ENCODE data around the gene TAF1A. TPM values are rescaled to one million over a fixed set of nuclear protein-coding genes. Genes with fewer than 3 reads are reported as not detected.

The TAF1A gene
- total RNA-seq, 1 experiment from 2014 or later = 10.6 TPM

GRCh38 chr1:222546548-222547259, 43.0 kb downstream of the TAF1A start:
- in situ Hi-C loops (cut with HindIII; ENCODE audit: low pct_unique_long_range_greater_than_20kb, low sequenced_read_pairs) = no loop called here
- peak; percentile 78 for DNase-seq (ENCODE audit: low read depth)

DNA sequence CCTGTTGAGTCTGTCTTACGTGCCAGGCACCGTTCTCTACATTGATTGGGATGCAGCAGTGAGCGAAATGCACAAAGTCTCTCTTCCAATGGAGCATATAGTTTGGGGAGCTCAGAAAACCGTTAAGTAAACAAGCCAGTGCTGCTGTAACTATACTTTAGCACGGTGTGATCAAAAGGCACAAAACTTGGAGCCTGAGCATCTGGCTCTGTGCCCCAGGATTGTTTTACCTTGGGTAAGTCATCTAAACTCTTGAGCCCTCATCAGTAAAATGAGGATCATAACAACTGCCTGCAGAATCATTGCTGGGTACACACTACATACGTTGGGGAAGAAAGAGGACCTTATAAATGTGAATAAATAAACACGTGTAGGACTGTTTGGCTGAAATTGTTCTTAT, 43.6 kb downstream of the TAF1A start:
- DNase-seq (ENCODE audit: low read depth) = no peak
- in situ Hi-C loops (cut with HindIII; ENCODE audit: low pct_unique_long_range_greater_than_20kb, low sequenced_read_pairs) = no loop called here

DNA sequence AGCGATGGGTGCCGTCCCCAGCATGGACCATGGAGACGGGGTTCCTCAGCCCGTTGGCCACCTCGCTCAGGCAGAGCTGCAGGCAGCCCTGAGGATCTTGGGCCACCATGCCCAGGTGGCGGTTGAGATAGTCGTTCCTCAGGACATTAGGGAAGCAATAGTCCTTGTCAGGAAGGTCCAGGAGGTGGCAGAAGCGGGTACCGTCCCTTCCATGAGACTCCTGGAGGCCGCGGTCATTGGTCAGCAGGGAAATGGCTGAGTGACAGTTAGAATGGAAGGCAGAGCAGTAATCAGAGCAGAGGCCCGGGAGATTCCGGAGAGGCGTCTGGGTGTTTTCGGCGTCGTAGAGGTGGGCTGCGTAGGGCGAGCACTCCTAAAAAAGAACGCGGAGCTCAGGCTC, 45.9 kb downstream of the TAF1A start:
- in situ Hi-C loops (cut with HindIII; ENCODE audit: low pct_unique_long_range_greater_than_20kb, low sequenced_read_pairs) = no loop called here
- DNase-seq (ENCODE audit: low read depth) = no peak

DNA sequence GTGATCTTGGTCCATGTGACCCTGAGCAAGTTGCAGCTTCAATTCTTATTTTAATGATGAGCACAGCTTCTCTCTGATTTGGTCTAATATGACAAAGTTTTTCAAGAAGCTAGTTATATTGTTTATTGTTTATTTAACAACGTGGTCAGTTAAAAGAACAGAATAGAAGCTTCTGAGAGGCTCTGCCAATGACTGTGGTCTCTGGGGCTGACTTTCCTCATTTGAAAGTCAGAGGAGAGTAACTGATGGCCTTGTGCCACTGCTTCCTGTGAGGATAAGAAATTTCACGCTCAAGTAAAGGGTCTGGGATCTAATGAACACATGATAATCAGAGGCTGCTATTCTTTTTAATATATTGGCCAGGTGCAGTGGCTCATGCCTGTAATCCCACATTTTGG, 49.1 kb downstream of the TAF1A start:
- DNase-seq (ENCODE audit: low read depth) = no peak
- in situ Hi-C loops (cut with HindIII; ENCODE audit: low pct_unique_long_range_greater_than_20kb, low sequenced_read_pairs) = no loop called here

DNA sequence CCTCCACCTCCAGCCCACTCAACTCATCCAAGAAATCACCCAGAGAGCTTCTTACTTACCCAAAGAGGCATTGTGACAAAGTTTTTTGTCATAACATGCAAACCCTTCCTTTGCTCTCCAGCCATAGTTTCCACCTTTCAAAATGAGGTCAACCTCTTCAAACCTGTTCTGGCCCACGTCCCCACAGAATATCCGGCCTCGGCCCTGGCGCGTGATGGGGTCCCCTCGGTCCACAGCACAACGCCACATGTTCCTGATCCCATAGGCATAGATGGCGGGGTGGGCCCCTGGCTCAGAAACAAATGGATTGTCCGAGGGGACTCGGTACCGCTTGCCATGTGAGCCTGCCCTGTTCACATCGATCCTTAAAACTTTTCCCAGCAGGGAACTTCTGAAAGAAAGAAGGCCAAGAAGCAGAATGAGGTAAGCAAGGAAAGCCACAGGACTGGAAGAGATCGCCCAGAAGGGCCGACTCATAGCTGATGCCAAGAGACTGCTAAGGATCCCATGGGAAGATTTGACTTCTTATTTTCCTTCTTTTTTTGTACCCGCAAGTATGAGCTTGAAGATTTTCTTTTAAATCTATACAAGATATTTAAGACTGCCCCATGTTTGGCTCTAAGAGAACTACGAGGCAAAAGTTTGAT, 49.7 kb downstream of the TAF1A start:
- DNase-seq (ENCODE audit: low read depth) = no peak
- in situ Hi-C loops (cut with HindIII; ENCODE audit: low pct_unique_long_range_greater_than_20kb, low sequenced_read_pairs) = no loop called here

DNA sequence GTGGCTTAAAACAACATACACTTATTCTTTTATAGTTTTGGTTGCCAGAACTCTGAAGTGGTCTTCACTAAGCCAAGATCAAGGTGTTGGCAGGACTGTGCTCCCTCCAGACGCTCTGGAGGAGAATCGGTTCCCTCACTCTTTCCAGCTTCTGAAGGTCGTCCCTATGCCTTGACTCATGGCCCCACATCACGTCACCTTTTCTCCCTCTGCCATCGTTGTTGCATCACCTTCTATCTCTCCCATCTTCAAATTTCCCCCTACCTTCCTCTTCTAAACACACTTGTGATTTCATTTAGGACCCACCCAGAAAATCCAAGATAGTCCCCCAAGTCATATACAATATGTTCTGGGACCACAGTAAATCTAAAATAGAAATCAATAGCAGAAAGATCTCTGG, 54.3 kb downstream of the TAF1A start:
- in situ Hi-C loops (cut with HindIII; ENCODE audit: low pct_unique_long_range_greater_than_20kb, low sequenced_read_pairs) = no loop called here
- no peak for DNase-seq (ENCODE audit: low read depth)

GRCh38 chr1:222530852-222531251, 58.9 kb downstream of the TAF1A start:
- in situ Hi-C loops (cut with HindIII; ENCODE audit: low pct_unique_long_range_greater_than_20kb, low sequenced_read_pairs) = no loop called here
- no peak for DNase-seq (ENCODE audit: low read depth)

DNA sequence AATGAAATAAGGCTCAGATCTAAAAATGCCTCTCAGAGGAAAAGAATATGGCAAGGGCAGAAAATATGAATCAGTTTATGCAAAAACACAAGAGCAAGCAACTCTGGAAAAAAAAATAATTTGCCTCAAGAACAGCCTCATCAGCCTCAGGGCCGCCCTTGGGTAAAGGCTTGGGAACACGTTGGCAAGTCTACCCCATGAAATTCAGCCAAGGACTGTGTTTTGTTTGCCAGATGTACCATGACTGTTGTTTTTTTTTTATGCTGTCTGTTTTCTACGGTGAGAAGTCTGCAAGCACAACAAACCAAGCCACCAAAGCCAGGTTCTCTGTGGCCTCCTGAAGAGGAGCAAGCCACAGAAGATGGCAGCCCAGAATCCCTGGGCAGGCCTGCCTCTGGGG, 59.8 kb downstream of the TAF1A start:
- in situ Hi-C loops (cut with HindIII; ENCODE audit: low pct_unique_long_range_greater_than_20kb, low sequenced_read_pairs) = no loop called here
- DNase-seq (ENCODE audit: low read depth) = no peak

- no peak for DNase-seq (ENCODE audit: low read depth)
- in situ Hi-C loops (cut with HindIII; ENCODE audit: low pct_unique_long_range_greater_than_20kb, low sequenced_read_pairs) = no loop called here
Observed at GRCh38 chr1:222529181-222529580, 60.6 kb downstream of the TAF1A start.

DNA sequence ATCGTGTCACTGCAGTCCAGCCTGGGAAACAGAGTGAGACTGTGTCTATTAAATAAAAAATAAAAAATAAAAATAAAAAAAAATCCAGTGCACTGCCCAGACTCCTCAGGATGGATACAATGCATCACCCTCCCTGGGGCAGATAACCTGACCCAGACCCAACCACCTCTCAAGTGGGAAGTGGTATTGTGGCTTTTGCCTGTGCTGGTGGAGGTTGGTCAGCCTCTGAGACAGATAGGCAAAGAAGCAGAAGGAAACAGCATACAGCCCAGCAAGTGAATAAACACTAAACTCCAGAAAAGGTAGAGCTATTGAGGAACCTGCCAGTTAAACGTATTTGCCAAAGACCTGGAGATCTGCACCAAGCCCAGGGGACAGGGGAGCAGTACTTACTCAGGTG, 63.8 kb downstream of the TAF1A start:
- in situ Hi-C loops (cut with HindIII; ENCODE audit: low pct_unique_long_range_greater_than_20kb, low sequenced_read_pairs) = no loop called here
- DNase-seq (ENCODE audit: low read depth) = no peak

- in situ Hi-C loops (cut with HindIII; ENCODE audit: low pct_unique_long_range_greater_than_20kb, low sequenced_read_pairs) = no loop called here
- no peak for DNase-seq (ENCODE audit: low read depth)
Observed at GRCh38 chr1:222523852-222524251, 65.9 kb downstream of the TAF1A start.

DNA sequence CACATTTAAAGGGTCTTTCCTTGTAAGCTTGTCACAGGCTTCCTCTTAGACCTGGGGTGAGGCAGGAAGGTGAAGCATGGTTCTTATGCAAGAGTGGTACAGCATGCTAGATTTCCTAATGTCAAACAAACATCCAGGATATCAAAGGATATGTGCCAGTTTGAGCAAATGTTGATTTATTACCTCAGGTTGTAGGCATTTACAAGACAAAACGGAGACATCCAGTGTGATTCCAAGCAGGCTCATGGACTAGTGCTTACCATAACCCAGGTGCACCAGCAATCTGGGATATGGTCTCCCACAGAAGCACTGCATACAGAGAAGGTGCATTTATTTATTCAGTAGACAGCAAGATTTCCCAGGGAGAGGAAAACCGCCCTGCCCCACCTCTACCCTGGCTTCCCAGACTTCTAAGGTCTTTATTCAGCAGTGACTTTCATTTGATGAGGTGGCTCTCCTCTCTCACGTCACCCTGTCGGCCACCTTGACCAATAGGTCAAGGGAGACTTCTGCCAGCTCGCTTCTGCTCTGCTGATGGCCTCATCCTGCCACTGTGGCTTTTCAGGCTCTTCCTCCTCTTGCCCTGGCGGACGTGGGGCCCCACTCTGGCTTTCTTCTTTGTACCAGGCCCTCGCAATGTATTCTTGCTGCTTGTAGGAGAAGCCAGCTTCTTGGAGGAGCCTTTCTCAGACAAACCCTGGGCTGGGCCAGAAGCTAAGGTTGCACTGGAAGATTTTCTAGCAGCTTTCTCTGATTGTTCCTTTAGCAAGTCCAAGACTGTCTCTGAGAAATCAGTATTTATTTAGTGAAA, 67.4 kb downstream of the TAF1A start:
- DNase-seq (ENCODE audit: low read depth) = no peak
- in situ Hi-C loops (cut with HindIII; ENCODE audit: low pct_unique_long_range_greater_than_20kb, low sequenced_read_pairs) = no loop called here

DNA sequence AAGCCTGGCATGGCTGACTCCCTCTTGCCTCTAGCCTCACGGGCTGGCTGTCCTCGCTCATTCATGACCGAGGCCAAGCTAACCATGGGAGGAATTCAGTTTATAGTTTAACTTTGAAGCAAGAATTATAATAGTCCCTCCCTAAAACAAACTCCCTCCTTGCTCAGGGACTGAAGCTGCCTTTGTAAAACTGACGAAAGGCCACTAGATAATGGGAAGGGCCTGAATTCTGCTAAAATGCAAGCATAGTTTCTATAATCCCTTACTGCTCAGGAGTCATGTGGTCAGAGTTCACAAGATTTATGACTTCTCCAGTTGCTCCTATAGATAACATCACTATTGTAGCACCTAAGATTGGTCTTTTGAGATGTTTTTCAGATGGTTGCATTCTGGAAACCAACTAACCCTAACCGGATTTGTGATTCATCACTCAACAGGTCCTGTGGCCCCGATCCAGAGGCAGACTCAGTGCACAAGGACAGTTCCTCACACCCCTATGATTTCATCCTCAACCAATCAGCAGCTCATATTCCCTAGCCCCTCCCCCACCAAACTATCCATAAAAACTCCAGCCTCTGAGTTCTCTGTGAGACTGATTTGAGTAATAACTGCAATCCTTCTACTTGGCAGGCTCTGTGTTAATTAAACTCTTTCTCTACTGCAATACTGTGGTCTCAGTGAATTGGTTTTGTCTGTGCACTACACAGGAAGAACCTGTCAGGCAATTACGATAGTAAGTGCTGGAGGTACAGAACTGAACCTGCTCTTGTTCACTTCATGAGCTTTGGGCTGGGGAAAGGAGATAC, 68.2 kb downstream of the TAF1A start:
- peak; percentile 89 for DNase-seq (ENCODE audit: low read depth)
- in situ Hi-C loops (cut with HindIII; ENCODE audit: low pct_unique_long_range_greater_than_20kb, low sequenced_read_pairs) = no loop called here

Other genes starting within 250 kb of the TAF1A start
- gene HHIPL2, start 41.8 kb downstream of the TAF1A start, total RNA-seq (2014; rRNA removed; shearing (Covaris generic); ENCODE audit: low replicate concordance) = 7.4 and 11.3 TPM in 2 replicates
- gene MIA3, start 28.2 kb upstream of the TAF1A start, total RNA-seq (2014; rRNA removed; shearing (Covaris generic); ENCODE audit: low replicate concordance) = 19.1 and 25.5 TPM in 2 replicates
- gene AIDA, start 122.6 kb upstream of the TAF1A start, total RNA-seq (2014; rRNA removed; shearing (Covaris generic); ENCODE audit: low replicate concordance) = 28.8 and 37.5 TPM in 2 replicates
- gene BROX, start 122.6 kb upstream of the TAF1A start, total RNA-seq (2014; rRNA removed; shearing (Covaris generic); ENCODE audit: low replicate concordance) = 51.7 and 65.9 TPM in 2 replicates
- 1.4 TPM in 1 of 2 replicates, not detected in the other for gene FAM177B, start 147.3 kb upstream of the TAF1A start, total RNA-seq (2014; rRNA removed; shearing (Covaris generic); ENCODE audit: low replicate concordance)
- 3.9 and 6.8 TPM in 2 replicates for gene DISP1, start 225.1 kb upstream of the TAF1A start, total RNA-seq (2014; rRNA removed; shearing (Covaris generic); ENCODE audit: low replicate concordance)

All from Caki2 (cell line).